Activated T-helper 1 cell treated with anti-CD3 and anti-CD28 coated beads, Interleukin-12 subunit alpha, Interleukin-12 subunit beta, Interleukin-2, Interleukin-4 antibody, amounts not matched to agents 30 ng/mL and 10 ng/mL and 1 ng/mL, durations not matched to agents 14 hours and 24 hours and 36 hours (primary cell): ENCODE data around the gene CPNE4. TPM values are rescaled to one million over a fixed set of nuclear protein-coding genes. Genes with fewer than 3 reads are reported as not detected.
A peak's percentile ranks its signal among the peaks of the same experiment; 100 is the strongest.

Experiments
- DNase-seq: peaks from one replicate; pipeline ENCODE4 v3.0.0; 2021; ENCODE audit warnings: low spot score
- H3K27ac Mint-ChIP-seq: one replicate; pipeline ENCODE4 v1.8.0; 2021; ENCODE audit warnings: mild to moderate bottlenecking, mixed read lengths
- H3K27me3 Mint-ChIP-seq: one replicate; pipeline ENCODE4 v1.8.0; 2022; ENCODE audit warnings: mild to moderate bottlenecking, moderate library complexity, mixed read lengths; ENCODE audit not compliant: insufficient read depth
- H3K36me3 Mint-ChIP-seq: one replicate; pipeline ENCODE4 v1.8.0; 2021; ENCODE audit warnings: low read depth, mixed read lengths
- H3K4me1 Mint-ChIP-seq: one replicate; pipeline ENCODE4 v1.8.0; 2021; ENCODE audit warnings: low read depth, mixed read lengths
- H3K4me3 Mint-ChIP-seq: one replicate; pipeline ENCODE4 v1.8.0; 2021; ENCODE audit warnings: mild to moderate bottlenecking, moderate library complexity, mixed read lengths
- H3K9me3 Mint-ChIP-seq: one replicate; pipeline ENCODE4 v1.8.0; 2021; ENCODE audit warnings: mixed read lengths
- intact Hi-C: fragments of 100-400 bp; cut with micrococcal nuclease; formaldehyde crosslinking; loops from one replicate; pipeline ENCODE4 v1.15.1; 2024
- total RNA-seq: library from RNA; stranded (reverse); gene quantifications from 2 replicates; pipeline ENCODE4 v1.2.3, GENCODE V29; 2022

The CPNE4 gene
- total RNA-seq, 1 donor from 2014 or later: not detected

DNA sequence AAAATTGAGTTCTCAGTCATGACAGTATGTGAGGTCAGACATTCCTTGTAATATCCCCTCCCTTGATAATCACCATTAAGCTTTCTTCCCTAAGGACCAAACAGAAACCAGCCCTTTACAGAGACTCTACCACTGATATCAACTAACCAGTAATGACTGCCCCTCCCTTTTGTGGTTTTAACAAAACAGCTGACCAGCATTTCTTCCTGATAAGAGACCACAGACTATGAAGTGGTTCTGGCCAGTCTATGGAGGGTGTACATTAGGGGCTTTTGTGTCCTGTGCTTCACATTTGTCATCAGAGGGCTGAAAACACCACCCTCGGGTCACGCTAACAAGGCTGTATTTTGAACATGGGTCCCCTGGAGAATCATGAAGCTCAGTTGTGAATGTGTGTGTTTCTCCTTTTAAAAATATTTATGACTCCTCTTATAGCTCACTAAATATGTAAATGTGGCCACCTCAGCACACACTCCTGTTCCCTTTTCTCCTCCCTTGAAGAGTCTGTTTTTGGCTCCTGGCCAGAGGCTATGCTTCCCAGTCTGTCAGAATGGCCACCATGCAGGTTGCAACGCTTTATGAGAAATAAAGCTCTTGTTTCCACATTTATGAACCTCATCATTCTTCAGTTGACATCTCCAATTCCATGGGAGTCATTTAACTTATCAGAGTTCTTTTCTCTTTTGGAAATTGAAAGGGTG lies 239.3 kb downstream of the CPNE4 start:
- no peak for DNase-seq
- no peaks in the 10 kb centered on the region for H3K9me3 Mint-ChIP-seq
- H3K27ac Mint-ChIP-seq: no peak overlapping the region
- H3K27me3 Mint-ChIP-seq: no peaks in the 10 kb centered on the region
- no peak overlapping the region for H3K4me3 Mint-ChIP-seq
- no peaks in the 10 kb centered on the region for H3K36me3 Mint-ChIP-seq
- H3K4me1 Mint-ChIP-seq: peaks cover 10% of the 10 kb centered on the region
- intact Hi-C loops: loop anchor here (1.0 kb wide), 1 partner anchor 234 kb away; no protein-coding TSS in a partner anchor

- Mint-ChIP-seq H3K9me3 (no peaks in the 10 kb centered on the region), H3K27ac (no peak overlapping the region), H3K36me3 (no peaks in the 10 kb centered on the region), H3K4me3 (no peak overlapping the region), H3K27me3 (no peaks in the 10 kb centered on the region), H3K4me1 (peaks cover 10% of the 10 kb centered on the region)
- intact Hi-C loops: loop anchor here (1.0 to 5.0 kb wide), 3 partner anchors 234 to 763 kb away; no protein-coding TSS in a partner anchor
- DNase-seq: peak; percentile 8
Measured at GRCh38 chr3:131794766-131795388, 239.9 kb downstream of the CPNE4 start.

DNA sequence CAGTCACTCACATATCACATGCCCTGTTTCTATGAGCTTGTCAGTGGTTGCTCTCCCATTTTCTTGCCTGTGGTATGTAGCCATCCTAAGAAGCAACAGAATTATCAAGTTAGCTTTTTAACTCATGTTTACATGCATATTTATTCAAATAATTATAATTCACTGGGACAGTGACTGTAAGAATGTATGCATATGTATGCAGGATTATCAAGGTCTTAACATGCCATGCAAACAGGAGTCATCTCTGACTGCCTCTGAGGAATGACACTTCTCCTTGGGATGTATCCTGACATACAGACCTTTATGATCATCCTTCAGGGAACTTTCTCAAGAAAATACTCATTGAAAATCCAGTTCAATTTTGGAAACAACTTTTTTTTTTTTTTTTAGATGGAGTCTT lies 240.9 kb downstream of the CPNE4 start:
- DNase-seq: no peak
- Mint-ChIP-seq H3K27me3 (no peaks in the 10 kb centered on the region), H3K9me3 (no peaks in the 10 kb centered on the region), H3K4me1 (peaks cover 10% of the 10 kb centered on the region), H3K4me3 (no peak overlapping the region), H3K27ac (no peak overlapping the region), H3K36me3 (no peaks in the 10 kb centered on the region)
- intact Hi-C loops: loop anchor here (5.0 kb wide), 2 partner anchors 603 to 762 kb away; no protein-coding TSS in a partner anchor

DNA sequence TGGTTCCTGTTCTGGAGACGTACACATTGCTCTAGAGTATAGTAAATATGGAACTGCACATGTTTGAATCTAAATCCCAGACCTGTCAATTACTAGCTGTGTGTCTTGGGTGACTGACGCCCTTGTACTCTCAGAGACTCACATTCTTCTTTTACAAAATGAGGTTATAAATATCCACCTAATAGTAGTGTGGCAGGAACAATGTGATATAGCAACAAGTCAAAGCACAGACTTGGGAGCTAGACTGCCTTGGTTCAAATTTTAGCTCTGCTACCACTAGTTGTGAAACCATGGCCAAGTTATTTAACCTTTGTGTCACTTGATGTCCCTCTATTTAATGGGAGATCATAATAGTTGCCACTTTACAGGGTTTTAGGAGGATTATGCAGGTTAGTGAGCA lies 245.6 kb downstream of the CPNE4 start:
- H3K4me1 Mint-ChIP-seq: no peaks in the 10 kb centered on the region
- H3K27me3 Mint-ChIP-seq: peaks cover 2% of the 10 kb centered on the region
- H3K27ac Mint-ChIP-seq: no peak overlapping the region
- no peaks in the 10 kb centered on the region for H3K36me3 Mint-ChIP-seq
- no peak for DNase-seq
- no peak overlapping the region for H3K4me3 Mint-ChIP-seq
- intact Hi-C loops: no loop called here
- H3K9me3 Mint-ChIP-seq: no peaks in the 10 kb centered on the region

DNA sequence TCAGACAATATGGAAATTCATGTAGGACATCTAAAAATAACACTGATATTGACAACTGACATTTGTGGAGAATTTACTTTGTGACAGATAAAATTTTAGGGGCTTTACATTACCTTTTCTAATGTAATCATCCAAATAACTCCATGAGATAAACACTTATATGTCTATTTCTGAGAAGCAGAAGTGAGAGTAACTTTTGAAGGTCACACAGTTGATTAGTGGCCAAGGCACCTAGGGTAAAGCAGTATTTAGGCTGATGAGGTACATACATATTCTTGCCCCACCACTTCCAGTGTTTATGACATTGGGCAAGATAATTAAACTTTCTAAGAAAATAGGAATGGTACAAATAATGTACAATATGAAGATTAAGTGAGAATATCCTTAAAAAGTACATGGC lies 248.4 kb downstream of the CPNE4 start:
- Mint-ChIP-seq H3K4me1 (no peaks in the 10 kb centered on the region), H3K36me3 (no peaks in the 10 kb centered on the region), H3K9me3 (no peaks in the 10 kb centered on the region), H3K27me3 (peaks cover 2% of the 10 kb centered on the region), H3K4me3 (no peak overlapping the region), H3K27ac (no peak overlapping the region)
- no peak for DNase-seq
- intact Hi-C loops: no loop called here

DNA sequence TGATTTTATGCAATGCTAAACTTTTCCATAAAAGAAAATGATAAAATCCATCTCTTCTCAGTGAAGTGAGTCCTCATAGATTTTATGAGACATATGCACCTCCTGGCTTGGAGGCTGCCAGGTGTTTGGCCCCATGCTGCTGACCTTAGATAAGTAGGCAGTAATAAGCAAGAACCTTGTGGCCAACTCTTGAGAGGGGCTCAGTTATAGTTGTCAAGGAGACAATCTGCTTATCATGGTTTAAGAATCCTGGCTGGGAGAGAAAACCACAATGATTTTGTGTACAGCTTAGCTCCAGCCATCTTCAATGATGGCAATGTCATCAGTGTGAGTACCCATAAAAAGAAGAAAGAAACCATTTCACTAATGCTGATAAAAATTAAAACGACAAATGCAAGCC lies 252.1 kb downstream of the CPNE4 start:
- intact Hi-C loops: no loop called here
- H3K36me3 Mint-ChIP-seq: no peaks in the 10 kb centered on the region
- H3K4me1 Mint-ChIP-seq: no peaks in the 10 kb centered on the region
- peaks cover 5% of the 10 kb centered on the region for H3K27me3 Mint-ChIP-seq
- no peak overlapping the region for H3K27ac Mint-ChIP-seq
- no peak for DNase-seq
- H3K9me3 Mint-ChIP-seq: no peaks in the 10 kb centered on the region
- no peak overlapping the region for H3K4me3 Mint-ChIP-seq

GRCh38 chr3:131778526-131778925 lies 256.3 kb downstream of the CPNE4 start:
- no peak for DNase-seq
- Mint-ChIP-seq H3K27me3 (peaks cover 3% of the 10 kb centered on the region), H3K4me1 (no peaks in the 10 kb centered on the region), H3K4me3 (no peak overlapping the region), H3K36me3 (no peaks in the 10 kb centered on the region), H3K27ac (no peak overlapping the region), H3K9me3 (no peaks in the 10 kb centered on the region)
- intact Hi-C loops: no loop called here

DNA sequence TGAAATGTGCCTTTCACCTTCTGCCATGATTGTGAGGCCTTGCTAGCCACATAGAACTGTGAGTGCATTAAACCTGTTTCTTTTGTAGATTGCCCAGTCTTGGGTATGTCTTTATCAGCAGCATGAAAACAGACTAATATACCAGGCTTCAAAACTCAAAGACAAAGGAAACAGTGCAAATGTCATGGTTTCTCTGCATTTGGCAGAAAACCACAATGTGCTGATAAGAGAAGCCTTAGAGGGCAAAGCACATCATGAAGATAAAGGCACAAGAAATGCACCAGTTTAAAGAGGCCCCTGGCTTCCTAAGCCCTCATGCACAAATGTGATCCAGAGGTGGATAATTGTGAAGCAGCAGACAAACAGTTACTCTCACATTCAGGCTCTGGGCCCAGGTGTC lies 259.2 kb downstream of the CPNE4 start:
- H3K9me3 Mint-ChIP-seq: no peaks in the 10 kb centered on the region
- H3K27me3 Mint-ChIP-seq: peaks cover 4% of the 10 kb centered on the region
- H3K4me1 Mint-ChIP-seq: no peaks in the 10 kb centered on the region
- intact Hi-C loops: no loop called here
- H3K4me3 Mint-ChIP-seq: no peak overlapping the region
- H3K36me3 Mint-ChIP-seq: no peaks in the 10 kb centered on the region
- no peak overlapping the region for H3K27ac Mint-ChIP-seq
- DNase-seq: no peak

DNA sequence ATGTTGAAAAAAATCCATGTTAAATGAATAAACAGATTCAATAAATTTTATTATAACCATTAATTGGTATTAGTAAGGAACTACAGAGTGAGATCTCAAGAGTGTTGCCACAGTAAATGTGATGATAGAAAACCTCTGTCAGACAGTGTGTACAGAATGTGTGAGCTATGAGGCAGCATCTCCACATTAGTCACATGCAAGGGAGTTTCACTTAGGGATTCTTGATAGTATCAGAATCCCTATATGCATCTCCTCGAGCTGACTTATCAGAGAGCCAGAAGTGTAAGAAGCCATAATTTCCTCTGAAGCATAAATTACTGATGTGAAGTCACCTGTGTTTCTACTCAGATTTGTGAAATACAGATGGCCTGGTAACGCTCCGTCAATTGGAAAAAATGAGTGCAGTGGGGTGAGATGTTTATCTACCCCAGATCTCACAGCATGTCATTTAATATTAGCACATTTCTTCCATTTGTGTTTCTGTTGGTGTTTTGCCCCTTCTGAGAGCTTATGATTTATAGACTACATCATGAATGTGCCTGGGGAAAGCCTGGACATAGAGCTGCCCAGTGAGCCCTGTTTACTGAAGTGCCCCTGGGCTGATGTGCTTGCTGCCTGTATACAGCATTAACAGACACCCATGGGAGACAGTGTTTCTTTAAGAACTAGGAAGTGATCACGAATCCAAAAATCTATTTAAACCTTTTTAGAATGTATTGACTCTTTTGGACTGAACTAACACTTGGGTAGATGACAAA lies 262.4 kb downstream of the CPNE4 start:
- no peak overlapping the region for H3K4me3 Mint-ChIP-seq
- intact Hi-C loops: no loop called here
- no peak overlapping the region for H3K27ac Mint-ChIP-seq
- no peaks in the 10 kb centered on the region for H3K36me3 Mint-ChIP-seq
- H3K9me3 Mint-ChIP-seq: no peaks in the 10 kb centered on the region
- H3K4me1 Mint-ChIP-seq: no peaks in the 10 kb centered on the region
- no peak for DNase-seq
- peaks cover 2% of the 10 kb centered on the region for H3K27me3 Mint-ChIP-seq

GRCh38 chr3:131762981-131763564 lies 271.7 kb downstream of the CPNE4 start:
- DNase-seq: no peak
- peaks cover 6% of the 10 kb centered on the region for H3K27me3 Mint-ChIP-seq
- H3K9me3 Mint-ChIP-seq: no peaks in the 10 kb centered on the region
- no peaks in the 10 kb centered on the region for H3K36me3 Mint-ChIP-seq
- intact Hi-C loops: no loop called here
- no peak overlapping the region for H3K27ac Mint-ChIP-seq
- H3K4me3 Mint-ChIP-seq: no peak overlapping the region
- H3K4me1 Mint-ChIP-seq: no peaks in the 10 kb centered on the region

DNA sequence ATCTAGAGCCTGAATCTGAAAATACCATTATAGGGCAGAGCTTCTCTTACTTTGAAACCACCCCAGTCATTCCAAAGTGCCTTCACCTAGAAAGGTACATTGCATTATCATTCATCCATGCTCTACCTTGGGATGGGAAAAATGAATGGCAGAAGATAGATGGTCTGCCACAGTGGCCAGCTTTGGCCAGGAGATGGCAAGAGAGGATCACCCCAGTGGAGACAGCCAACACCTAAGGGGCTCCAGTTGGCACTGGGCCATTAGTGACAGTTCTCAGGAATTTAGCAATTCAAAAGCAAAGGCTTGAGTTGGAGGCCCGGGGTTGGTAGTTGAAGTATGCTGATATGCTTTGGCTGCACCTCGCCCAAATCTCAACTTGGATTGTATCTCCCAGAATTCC lies 278.4 kb downstream of the CPNE4 start:
- intact Hi-C loops: no loop called here
- Mint-ChIP-seq H3K36me3 (no peaks in the 10 kb centered on the region), H3K4me3 (no peak overlapping the region), H3K27ac (no peak overlapping the region), H3K9me3 (no peaks in the 10 kb centered on the region), H3K4me1 (no peaks in the 10 kb centered on the region), H3K27me3 (peaks cover 3% of the 10 kb centered on the region)
- DNase-seq: no peak

- intact Hi-C loops: no loop called here
- DNase-seq: no peak
- Mint-ChIP-seq H3K9me3 (no peaks in the 10 kb centered on the region), H3K4me1 (no peaks in the 10 kb centered on the region), H3K27me3 (peaks cover 2% of the 10 kb centered on the region), H3K4me3 (no peak overlapping the region), H3K36me3 (no peaks in the 10 kb centered on the region), H3K27ac (no peak overlapping the region)
Measured at GRCh38 chr3:131755380-131755779, 279.4 kb downstream of the CPNE4 start.

DNA sequence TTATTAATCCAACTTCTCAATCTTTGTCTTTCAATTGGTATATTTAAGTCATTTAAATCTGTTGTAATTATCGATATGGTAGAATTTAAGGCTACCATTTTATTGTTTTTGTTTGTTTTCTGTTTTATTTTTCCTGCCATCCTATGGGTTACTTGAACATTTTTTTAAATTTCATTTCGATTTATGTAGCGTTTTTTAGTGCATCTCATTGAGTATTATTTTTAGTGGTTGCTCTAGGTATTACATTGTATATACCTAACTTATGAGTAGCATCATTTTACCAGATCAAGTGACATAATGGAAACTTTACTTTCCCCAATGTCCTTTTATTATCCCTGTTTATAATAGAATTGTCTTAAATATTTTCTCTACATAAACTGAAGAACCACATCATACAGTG lies 284.6 kb downstream of the CPNE4 start:
- H3K4me3 Mint-ChIP-seq: no peak overlapping the region
- intact Hi-C loops: no loop called here
- H3K27ac Mint-ChIP-seq: no peak overlapping the region
- no peaks in the 10 kb centered on the region for H3K9me3 Mint-ChIP-seq
- no peaks in the 10 kb centered on the region for H3K36me3 Mint-ChIP-seq
- no peak for DNase-seq
- H3K4me1 Mint-ChIP-seq: no peaks in the 10 kb centered on the region
- H3K27me3 Mint-ChIP-seq: peaks cover 5% of the 10 kb centered on the region
